ENCODE results near the gene SYNGR3. TPM values are rescaled to one million over a fixed set of nuclear protein-coding genes. Genes with fewer than 3 reads are reported as not detected.

The SYNGR3 gene
- total and polyA plus RNA-seq, 9 donors = 0.42 to 4.0 (median 0.87) TPM

GRCh38 chr16:1991948-1992703 lies 2.4 kb downstream of the SYNGR3 start:
- Histone ChIP-seq H3K27ac (no peak overlapping the region), H3K9me3 (no peaks in the 10 kb centered on the region), H3K36me3 (no peaks in the 10 kb centered on the region), H3K27me3 (no peaks in the 10 kb centered on the region), H3K4me3 (peak overlapping the region; percentile 27), H3K4me1 (ENCODE audit: insufficient read depth) (peaks cover 7% of the 10 kb centered on the region)
- peak; percentile 93 to 96 (median 94) for DNase-seq
- intact Hi-C loops (cut with DNase I) = no loop called here
- WGBS, 3 donors = 2 to 3% (median 3%) methylated on average over 55 to 96 of the region's 96 CpGs
- TF ChIP-seq POLR2A (IDR thresholded peaks at IDR 0.05) (no peak), EP300 (IDR thresholded peaks at IDR 0.05) (no peak)
- TF ChIP-seq, protein P1, sequence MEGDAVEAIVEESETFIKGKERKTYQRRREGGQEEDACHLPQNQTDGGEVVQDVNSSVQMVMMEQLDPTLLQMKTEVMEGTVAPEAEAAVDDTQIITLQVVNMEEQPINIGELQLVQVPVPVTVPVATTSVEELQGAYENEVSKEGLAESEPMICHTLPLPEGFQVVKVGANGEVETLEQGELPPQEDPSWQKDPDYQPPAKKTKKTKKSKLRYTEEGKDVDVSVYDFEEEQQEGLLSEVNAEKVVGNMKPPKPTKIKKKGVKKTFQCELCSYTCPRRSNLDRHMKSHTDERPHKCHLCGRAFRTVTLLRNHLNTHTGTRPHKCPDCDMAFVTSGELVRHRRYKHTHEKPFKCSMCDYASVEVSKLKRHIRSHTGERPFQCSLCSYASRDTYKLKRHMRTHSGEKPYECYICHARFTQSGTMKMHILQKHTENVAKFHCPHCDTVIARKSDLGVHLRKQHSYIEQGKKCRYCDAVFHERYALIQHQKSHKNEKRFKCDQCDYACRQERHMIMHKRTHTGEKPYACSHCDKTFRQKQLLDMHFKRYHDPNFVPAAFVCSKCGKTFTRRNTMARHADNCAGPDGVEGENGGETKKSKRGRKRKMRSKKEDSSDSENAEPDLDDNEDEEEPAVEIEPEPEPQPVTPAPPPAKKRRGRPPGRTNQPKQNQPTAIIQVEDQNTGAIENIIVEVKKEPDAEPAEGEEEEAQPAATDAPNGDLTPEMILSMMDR (IDR thresholded peaks at IDR 0.05) = no peak

- DNase-seq = peak in 2 of 5 donors; percentile 62 to 69
- H3K27ac ChIP-seq = no peak overlapping the region
- H3K4me1 ChIP-seq (ENCODE audit: insufficient read depth) = peaks cover 8% of the 10 kb centered on the region
- intact Hi-C loops (cut with DNase I) = no loop called here
- H3K4me3 ChIP-seq = no peak overlapping the region
- H3K9me3 ChIP-seq = no peaks in the 10 kb centered on the region
- no peaks in the 10 kb centered on the region for H3K27me3 ChIP-seq
- no peaks in the 10 kb centered on the region for H3K36me3 ChIP-seq
- WGBS, 3 donors = 44 to 48% (median 44%) methylated on average over 48 to 50 of the region's 50 CpGs
- TF ChIP-seq, protein P1 (IDR thresholded peaks at IDR 0.05) = no peak
- TF ChIP-seq EP300 (IDR thresholded peaks at IDR 0.05) (no peak), POLR2A (IDR thresholded peaks at IDR 0.05) (no peak)
Measured at GRCh38 chr16:1992704-1993317, 3.0 kb downstream of the SYNGR3 start.

DNA sequence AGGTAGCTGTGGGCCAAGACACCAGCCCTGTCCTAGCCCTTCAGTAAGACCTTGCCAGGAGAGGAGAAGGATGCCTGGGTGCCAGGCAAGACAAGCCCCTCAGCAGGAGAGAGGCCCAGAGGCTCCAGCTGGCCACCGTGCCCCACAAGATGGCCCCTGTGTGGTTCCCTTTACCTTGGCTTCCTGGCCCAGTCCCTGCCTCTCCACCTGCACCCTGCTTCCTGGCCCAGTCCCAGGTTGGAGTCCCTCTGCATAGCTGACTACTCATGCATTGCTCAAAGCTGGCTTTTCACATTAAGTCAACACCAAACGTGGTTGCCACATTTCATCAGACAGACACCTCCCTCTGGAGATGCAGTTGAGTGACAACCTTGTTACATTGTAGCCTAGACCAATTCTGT lies 4.0 kb downstream of the SYNGR3 start:
- H3K9me3 ChIP-seq = no peaks in the 10 kb centered on the region
- no peak overlapping the region for H3K4me3 ChIP-seq
- TF ChIP-seq POLR2A (IDR thresholded peaks at IDR 0.05) (no peak), EP300 (IDR thresholded peaks at IDR 0.05) (no peak)
- TF ChIP-seq, protein P1 (IDR thresholded peaks at IDR 0.05) = no peak
- no peak overlapping the region for H3K27ac ChIP-seq
- peak in 1 of 5 donors; percentile 35 for DNase-seq
- 76 to 82% (median 78%) methylated on average over 2 of the region's 2 CpGs for WGBS, 3 donors
- no peaks in the 10 kb centered on the region for H3K36me3 ChIP-seq
- intact Hi-C loops (cut with DNase I) = no loop called here
- peaks cover 12% of the 10 kb centered on the region for H3K4me1 ChIP-seq (ENCODE audit: insufficient read depth)
- H3K27me3 ChIP-seq = no peaks in the 10 kb centered on the region

DNA sequence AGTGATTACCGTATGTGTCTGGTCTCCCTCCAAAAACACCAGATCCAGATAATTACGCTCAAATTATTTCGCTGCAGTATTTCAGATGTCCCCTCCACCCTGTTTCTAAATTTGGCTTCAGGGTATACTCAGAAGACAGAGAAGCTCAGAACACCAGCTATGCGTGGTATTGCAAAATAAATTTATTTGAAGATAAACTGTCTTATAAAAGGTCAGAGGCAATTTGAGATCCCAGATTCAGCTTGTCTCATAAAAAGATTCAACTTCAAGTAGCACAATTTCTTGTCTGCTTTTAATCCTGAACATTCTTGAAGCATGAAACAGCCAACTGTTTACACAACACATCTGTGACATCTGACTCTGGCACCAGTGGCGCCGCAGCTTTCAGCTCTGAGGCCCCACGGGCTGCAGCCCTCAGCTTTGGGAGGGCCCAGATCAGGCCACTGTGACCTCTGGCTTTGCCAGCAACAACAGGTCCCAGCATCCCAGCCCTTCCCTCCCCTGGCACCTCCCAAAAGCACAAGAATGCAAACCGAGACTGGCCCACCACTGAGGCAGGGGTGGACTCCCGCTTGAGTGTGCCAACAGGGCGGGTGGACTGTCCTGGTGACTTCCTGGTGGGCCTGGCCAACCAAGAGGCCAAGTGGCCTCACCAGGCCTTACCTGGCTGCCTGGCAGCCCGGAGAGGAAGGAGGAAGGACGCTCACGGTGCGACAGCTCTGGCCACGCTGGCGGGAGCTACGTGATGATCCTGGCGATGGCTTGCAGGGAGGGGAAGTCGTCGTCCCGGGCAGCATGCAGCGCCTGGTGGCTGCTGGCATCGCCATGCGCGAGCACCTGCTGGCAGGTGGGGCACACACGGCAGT lies 8.0 kb downstream of the SYNGR3 start:
- 61 to 79% (median 64%) methylated on average over 26 of the region's 26 CpGs for WGBS, 3 donors
- Histone ChIP-seq H3K36me3 (no peaks in the 10 kb centered on the region), H3K27ac (peak overlapping the region in 1 of 2 donors; percentile 26), H3K27me3 (no peaks in the 10 kb centered on the region), H3K4me1 (ENCODE audit: insufficient read depth) (peaks cover 6% of the 10 kb centered on the region), H3K4me3 (no peak overlapping the region), H3K9me3 (no peaks in the 10 kb centered on the region)
- intact Hi-C loops (cut with DNase I) = no loop called here
- TF ChIP-seq EP300 (IDR thresholded peaks at IDR 0.05) = no peak
- TF ChIP-seq, protein P1 (IDR thresholded peaks at IDR 0.05) = no peak
- TF ChIP-seq POLR2A (IDR thresholded peaks at IDR 0.05) = no peak
- DNase-seq = peak in 1 of 5 donors; percentile 52
